ENCODE results near the gene DACT2.
"Not testable (repeated sequence)": the region's sequence is repeated elsewhere in the genome, so short reads cannot be mapped to it uniquely, and the experiment has no call there.

DACT2 gene

DNA sequence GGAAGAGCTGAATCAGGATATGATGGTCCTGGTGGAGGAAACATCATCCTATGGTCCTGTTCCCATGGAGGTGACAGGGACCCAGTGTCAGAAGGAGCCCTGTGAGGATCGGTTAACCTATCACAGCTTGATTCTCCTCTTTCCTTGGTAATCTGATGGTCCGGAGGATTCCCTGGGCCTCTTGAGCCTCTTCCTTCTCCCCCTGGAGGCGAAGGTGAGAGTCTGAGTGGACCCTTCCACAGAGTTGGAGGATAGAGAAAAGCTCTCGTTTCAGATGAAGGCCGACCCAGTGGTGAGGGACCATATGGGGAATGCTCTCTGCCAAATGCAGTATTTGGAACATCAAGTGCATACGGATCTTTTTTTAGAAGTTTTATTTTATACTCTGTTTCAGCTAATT is 32.1 kb downstream of the DACT2 start:
- H3K4me3 ChIP-seq (ENCODE audit: low read length) = not testable (repeated sequence)

DNA sequence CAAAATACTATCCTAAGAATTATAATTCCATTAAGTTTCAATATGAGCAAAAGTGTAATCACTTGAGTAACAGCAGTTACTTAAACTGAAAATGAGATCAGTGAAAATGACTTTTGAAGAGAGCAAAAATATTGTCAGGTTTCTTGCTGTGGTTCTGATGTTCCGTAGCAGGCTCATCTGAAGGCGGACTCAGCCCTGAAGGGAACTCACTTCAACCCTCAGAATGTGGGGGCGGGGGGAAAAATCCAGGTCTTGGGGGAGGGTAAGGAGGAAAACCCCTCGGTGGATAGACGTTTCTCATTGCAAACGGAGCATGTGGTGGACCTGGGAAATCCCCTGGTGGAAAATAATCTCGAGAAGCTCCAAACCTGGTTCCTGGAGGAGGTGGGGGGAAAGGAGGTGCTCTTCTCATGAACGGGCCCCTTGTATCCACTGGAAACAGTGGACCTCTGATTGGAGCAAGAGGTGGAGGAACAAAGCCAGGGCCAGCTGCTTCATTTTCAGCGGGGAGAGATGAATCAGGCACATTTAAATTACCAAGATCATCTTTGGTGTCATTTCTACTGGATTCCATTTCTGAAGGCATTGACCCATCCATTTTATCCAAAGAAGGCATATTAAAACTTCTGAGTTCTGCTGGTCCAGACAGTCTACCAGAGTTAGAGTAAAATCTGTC is 32.7 kb downstream of the DACT2 start:
- not testable (repeated sequence) for DNase-seq (ENCODE audit: low read depth, low spot score); H3K4me3 ChIP-seq (ENCODE audit: low read length)

More for the DNA sequence above, 32.1 kb downstream of the DACT2 start:
- not testable (repeated sequence) for DNase-seq (ENCODE audit: low read depth, low spot score)

DNA sequence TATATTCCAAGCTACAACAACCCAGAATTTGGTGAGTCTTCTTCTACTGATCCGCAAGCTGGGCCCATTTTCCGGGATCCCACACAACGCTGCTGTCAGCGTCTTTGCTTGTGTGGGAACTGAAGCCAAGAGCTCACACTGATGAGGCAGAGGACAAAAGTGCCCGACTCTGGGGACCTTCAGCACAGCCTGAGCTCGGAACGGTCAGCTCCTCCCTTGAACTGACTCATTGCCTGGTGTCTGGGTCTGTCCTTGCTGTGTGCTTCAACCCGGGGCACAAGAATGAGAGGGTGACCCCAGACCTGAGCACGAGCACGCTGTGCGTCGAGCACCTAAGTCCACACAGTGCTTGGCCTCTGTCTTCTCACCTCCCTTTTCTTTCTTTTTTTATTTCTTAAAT is 33.5 kb downstream of the DACT2 start:
- DNase-seq (ENCODE audit: low read depth, low spot score) = no peak
- H3K4me3 ChIP-seq (ENCODE audit: low read length) = no peak overlapping the region

DNA sequence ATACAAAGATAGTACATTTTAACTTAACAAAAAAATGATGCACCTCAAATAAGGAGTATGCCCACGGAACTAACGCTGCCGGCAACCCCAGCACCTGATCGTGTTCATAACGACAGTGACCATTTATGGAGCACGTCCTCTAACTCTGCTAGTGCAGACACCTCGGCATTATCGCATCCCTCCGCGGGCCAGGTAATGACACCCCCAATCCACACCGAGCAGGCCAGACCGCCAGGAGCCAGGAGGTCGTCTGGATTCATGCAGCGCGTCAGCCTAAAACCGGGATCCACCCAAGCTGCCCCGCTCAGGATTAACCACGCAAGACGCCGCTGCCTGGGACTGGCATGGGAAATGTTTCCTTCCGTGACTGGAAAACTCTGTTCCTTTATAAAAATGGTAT is 34.1 kb downstream of the DACT2 start:
- DNase-seq (ENCODE audit: low read depth, low spot score) = no peak
- no peak overlapping the region for H3K4me3 ChIP-seq (ENCODE audit: low read length)

DNA sequence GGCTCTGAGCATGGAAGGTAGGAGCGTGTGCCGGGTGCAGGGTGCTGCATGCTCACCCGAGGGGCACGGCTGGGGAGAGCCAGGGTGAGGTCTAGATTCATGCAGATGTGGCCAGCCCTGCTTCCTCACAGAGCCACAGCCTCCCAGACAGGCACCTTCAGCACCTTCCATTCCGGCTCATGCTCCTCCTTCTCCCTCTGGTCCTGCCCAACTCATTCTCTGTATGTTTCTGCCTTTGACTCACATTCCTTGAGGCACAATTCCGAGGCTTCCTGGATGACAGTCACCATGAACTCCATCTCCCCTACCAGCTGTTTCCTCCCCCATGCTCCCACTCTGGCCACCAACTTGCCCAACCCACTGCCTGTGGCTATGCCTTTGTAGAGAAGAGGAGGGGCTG is 35.4 kb downstream of the DACT2 start:
- DNase-seq (ENCODE audit: low read depth, low spot score) = no peak
- no peak overlapping the region for H3K4me3 ChIP-seq (ENCODE audit: low read length)

DNA sequence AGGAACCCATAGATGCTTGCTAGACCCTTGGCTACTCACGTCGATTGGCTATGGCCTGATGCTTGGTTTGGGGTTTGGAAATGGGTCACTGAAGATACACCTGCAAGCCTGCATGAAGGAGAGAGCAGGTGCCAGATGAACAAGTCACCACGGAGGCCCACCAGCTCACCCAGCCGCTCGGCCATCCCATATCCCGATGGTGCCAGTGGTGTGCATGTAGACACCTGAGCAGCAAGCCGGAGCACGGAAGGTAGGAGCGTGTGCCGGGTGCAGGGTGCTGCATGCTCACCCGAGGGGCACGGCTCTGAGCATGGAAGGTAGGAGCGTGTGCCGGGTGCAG is 35.9 kb downstream of the DACT2 start:
- H3K4me3 ChIP-seq (ENCODE audit: low read length) = no peak overlapping the region
- DNase-seq (ENCODE audit: low read depth, low spot score) = no peak

DNA sequence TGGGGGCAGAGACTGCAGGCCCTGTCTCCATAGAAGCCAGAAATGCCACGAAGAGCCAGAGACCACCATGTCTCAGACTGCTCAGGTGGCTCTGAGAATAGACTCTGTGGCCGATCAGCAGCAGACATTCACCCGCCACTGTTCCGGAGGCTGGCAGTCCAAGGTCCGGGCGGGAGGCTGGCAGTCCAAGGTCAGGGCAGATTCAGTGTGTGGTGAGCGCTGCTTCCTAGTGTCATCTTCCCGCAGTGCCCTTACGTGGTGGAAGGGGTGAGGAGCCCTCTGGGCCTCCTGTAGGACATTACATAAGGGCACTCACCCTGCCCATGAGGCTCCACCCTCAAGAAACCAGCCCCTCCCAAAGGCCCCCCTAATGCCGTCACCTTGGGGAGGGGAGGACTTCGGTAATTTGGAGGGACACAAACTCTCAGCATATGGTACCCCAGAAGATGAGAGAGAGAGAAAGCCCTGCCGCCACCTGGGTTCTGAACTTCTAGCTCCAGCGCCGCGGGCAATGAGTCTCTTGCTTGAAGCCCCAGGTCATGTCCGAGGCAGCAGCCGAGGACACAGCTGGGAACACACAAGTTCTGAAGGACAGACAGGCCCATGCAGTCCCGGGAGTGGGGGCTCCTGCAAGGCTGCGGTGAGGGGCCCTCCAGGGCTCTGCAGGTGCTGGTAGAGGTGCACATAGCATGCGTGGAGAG is 36.4 kb downstream of the DACT2 start:
- no peak overlapping the region for H3K4me3 ChIP-seq (ENCODE audit: low read length)
- DNase-seq (ENCODE audit: low read depth, low spot score) = no peak

DNA sequence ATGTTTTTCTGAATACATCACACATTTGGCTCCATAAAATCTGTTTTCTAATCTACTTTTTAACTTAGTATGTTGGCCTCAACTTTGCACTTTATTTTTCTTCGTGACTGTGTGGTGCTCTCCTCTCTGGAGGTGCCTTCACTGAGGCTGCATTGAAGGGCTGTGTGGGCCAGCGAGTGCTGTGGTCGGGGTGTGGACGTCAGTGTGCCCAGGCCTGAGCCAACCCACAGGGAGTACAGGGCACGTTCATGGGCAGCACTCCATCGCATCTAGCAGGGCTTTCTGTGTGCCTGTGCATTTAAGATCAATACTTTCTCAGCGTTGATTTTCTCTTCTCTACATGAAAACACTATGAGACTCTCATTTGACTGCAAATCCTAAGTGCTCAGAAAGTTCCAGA is 37.8 kb downstream of the DACT2 start:
- DNase-seq (ENCODE audit: low read depth, low spot score) = no peak
- no peak overlapping the region for H3K4me3 ChIP-seq (ENCODE audit: low read length)

DNA sequence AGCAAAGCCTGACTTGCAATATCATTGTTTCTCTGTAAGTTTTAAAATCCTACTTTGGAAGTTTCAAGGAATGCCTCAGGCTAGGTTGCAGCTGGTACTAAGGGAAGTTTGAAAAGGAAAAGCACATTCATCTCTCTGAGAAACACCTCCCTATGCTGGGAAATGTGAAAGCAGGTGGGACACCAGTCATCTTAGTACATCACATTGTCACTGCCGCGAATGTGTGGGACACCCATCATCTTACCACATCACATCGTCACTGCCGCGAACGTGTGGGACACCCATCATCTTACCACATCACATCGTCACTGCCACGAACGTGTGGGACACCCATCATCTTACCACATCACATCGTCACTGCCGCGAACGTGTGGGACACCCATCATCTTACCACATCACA is 38.3 kb downstream of the DACT2 start:
- not testable (repeated sequence) for H3K4me3 ChIP-seq (ENCODE audit: low read length)
- DNase-seq (ENCODE audit: low read depth, low spot score) = peak; percentile 11

DNA sequence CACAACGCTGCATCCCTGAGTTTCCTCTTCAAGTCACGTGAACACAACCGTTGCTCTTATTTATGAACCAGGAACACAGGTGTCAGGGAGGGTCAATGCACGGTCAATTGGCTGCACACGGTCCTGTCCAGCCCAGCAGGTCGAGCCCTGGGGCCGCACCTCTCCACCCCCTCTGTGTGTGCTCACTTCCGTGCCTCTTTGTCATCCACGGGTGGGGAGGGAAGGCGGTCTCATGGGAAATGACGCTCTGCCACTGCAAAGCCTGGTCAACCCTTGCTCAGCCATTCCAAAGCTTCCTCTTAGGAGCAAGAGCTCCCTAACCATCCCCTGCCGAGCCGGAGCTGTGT is 38.7 kb downstream of the DACT2 start:
- no peak for DNase-seq (ENCODE audit: low read depth, low spot score)
- H3K4me3 ChIP-seq (ENCODE audit: low read length) = no peak overlapping the region

DNA sequence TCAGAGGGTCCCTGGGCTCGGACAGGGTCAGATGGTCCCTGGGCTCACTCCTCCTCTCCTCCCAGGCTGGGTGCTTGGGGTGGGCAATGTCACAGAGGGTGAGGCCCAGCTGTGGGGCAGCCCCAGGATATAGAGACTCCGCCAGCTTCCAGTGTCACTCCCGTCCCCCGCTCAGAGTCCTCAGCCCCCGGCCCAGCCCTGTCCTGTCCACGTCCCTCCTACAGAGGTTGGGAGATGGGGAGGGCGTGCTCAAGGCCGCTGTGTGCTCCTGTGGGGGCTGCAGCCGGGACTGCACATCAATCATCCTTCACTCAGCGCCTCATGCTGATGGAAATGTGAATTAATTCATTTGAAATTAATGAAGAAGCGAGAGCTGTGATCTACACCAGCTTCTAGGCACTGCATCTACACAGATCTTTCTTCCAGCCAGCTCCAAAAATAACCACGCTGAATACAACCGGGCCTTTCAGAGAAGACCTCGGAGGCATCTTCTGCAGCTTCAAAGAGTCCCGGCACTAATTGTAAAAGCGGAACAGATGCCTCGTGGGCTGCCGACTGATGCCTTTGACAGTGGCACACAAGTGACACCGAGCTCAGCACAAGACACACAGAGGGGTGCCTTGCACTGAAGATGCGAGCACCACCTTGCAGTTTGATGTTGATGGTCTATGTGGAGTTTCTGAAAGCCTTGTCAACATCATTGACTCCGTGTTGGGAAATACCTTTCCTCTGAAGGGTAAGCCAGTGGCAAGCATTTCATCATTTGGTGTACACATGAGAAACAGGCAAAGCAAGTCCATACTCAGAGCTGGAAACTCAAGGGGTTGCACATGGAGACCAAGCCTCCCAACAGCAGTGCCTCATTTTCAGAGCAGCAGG is 39.3 kb downstream of the DACT2 start:
- no peak for DNase-seq (ENCODE audit: low read depth, low spot score)

DNA sequence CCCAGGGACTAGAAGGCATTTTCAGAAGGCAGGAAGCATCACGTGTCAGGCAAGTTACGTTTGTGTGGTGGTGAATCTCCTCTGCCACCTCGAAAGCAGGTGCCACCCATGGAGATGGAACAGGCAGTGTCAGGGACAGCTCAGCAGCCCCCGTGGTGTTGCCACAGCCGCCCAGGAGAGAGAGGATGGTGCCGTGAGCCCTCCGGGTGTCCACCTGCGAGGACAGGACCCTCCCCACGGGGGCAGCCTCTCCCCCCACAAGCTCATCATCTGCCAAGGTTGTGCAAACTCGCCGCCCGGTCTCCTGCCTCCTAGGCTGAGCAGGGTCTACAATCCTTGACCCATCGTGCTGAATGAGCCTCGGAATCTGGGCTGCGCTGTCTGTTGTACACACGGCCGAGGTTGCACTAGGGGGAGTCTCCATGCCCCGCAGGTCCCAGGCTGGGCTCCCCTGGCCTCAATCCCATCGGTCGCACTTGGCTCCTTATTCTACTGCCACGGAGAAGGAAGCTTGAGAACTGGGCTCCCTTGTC is 40.1 kb downstream of the DACT2 start:
- DNase-seq (ENCODE audit: low read depth, low spot score) = no peak
- H3K4me3 ChIP-seq (ENCODE audit: low read length) = no peak overlapping the region

More for the DNA sequence above, 39.3 kb downstream of the DACT2 start:
- H3K4me3 ChIP-seq (ENCODE audit: low read length) = no peak overlapping the region

DNA sequence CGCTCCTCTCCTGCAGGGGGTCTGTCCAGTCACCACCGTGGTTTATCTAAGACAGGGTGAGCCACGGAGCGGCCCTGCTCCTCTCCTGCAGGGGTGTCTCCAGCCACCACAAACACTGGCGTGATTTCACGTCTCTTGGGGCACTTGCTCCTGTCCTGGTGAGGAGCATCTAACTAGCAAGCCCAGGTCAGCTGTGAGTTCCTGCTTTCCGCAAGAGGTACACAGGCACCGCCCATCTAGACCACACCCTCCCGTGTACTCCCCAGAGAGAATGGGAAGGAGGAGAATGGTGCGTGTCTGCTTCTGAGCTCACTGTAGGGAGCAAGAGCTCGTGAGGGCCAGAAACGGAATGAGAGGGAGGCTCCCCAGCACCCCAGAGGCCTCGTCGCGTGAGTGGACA is 40.7 kb downstream of the DACT2 start:
- no peak overlapping the region for H3K4me3 ChIP-seq (ENCODE audit: low read length)
- DNase-seq (ENCODE audit: low read depth, low spot score) = no peak

DNA sequence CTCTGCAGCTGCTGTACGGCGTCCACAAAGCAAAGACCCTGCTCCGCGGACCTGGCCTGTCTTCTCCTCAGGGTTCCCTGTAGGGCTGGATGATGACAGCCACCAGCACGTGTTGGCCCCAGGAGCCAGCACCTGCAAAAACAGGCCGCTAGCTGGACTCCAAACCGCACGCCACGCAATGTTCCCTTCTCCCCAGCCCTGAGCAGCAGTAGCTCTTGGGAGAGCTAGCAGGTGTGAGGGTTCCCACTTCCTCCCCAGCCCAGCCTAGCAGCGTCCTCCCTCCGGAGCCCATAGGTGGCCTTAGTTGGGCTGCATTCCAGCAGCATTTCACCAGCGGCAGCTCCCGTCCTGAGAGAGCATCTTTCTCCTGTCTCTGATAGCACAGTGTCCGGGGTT is 42.3 kb downstream of the DACT2 start:
- no peak overlapping the region for H3K4me3 ChIP-seq (ENCODE audit: low read length)
- DNase-seq (ENCODE audit: low read depth, low spot score) = peak; percentile 14

DNA sequence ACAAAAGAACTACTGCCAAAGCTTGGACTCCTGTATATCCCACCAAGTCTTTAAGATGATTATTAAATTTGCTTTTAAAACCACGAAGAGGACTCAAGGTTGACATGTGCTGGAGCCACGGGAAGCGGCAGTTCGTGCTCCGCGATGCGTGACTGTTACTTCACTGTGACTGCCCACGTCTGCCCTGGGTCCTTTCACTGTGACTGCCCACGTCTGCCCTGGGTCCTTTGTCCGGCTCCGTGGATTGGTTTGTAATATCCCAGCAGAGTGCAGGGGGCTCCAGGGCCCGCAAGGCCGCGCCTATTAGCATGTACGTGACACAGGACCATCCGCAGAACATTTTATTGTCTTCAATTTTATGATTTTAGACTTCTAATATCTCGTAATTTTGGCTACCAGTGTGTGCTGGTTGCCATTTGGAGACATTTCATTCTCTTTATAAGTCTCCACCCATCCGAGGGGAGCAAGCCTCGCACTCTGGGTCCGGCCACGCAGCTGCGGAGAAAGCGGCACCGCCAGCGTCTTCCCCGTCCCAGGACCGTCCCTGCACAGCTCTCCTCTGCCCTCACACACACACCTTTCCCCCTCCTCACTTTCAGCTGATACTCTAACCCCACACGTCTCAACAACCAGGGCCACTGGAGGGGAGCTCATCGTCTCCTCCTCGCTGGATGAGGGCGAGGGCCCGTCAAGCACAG is 42.9 kb downstream of the DACT2 start:
- no peak overlapping the region for H3K4me3 ChIP-seq (ENCODE audit: low read length)
- DNase-seq (ENCODE audit: low read depth, low spot score) = no peak

DNA sequence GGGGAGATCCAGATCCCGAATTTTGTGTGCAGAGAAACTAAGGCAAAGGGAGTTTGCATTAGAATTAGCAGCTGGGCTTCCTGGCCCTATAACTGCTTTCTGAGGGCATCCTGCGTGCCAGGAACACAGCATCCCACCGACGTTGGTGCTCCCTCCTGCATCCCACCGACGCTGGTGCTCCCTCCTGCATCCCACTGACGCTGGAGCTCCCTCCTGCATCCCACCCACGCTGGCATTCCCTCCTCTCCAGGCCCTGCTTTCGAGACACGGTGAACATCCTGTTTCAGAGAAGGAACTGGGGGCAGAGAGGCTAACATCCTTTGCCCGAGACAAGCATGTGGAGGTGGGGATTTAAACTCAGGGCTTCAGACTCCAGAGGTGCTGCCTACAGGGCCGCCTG is 44.4 kb downstream of the DACT2 start:
- H3K4me3 ChIP-seq (ENCODE audit: low read length) = no peak overlapping the region
- no peak for DNase-seq (ENCODE audit: low read depth, low spot score)

DNA sequence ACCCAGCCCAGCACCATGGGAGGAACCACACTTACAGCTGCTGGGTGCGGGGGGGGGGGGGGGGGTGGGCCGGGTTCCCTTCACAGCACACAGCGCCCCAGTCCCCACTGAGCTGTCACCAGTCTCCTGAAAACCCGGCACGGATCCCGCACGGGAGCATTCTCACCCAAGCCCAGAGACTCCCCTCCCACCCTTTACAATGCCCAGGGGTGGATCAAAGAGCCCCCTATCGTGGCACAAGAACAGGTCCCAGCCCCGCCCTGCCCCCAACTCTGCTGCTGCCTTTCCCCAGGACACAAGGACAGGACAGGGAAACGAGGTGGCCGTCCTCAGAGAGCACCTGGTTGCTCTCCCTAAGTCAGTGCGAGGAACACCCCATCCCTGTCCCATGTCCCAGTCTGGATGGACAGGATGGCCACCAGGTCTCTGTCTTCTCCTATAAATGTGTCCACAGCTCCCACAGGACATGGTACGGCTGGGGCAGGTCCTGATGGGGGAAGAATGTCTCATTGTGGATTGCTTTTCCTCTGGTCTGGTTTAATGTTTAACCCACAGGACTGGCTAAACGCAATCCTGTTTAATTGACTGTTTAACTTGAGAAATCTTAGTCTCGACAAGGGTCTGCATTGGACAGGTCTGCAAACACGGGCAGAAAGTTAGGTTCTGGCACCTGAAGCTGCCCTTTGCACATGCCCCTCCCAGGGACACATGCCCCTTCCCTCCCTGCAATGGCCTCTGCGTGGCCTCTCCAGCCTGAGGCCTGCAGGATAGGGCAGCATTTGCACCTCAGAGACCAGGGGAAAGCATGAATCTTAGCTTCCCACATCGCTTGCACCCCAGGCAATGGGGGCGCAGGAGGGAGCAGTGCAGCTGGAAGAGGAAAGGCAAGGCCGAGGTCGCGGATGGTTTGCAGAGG is 45.3 kb downstream of the DACT2 start:
- DNase-seq (ENCODE audit: low read depth, low spot score) = no peak
- H3K4me3 ChIP-seq (ENCODE audit: low read length) = no peak overlapping the region

DNA sequence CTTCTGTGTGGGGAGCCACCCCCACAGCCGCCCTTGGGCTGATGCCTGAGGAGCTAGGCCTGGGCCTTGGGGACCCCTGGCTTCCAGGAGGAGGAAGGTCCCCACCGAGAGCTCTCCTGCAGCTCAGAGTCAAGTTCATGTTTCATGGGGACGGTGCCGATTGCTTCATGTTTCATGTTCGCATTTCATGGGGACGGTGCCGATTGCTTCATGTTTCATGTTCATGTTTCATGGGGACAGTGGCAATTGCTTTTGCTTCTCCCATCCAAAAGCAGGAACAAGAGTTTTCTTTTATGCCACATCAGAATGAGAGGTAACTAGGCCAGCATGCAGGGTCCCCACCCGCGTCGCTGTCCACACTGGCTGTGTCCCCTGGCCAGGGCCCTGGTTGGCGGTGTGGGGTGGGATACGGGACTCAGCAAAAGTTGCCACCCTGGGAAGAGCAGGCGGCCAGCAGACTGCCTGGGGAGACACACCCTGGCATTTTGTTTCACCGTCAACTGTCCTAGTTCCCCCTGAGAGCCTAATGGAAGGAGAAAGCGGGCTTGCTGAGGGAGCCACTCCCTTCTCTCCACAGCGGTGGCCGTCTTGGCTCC is 46.0 kb downstream of the DACT2 start:
- no peak overlapping the region for H3K4me3 ChIP-seq (ENCODE audit: low read length)
- no peak for DNase-seq (ENCODE audit: low read depth, low spot score)

Measured in Jurkat, Clone E6-1 (cell line).